HEK293 (cell line): ENCODE measurements around the gene NFXL1.

Source experiments
- AEBP2 ChIP-seq: fragments of 450-650 bp; formaldehyde crosslinking; IDR thresholded peaks from 2 replicates; pipeline ENCODE4 v1.5.1; 2016; ENCODE audit warnings: missing biosample characterization, missing genetic modification characterization, borderline replicate concordance
- ATF2 ChIP-seq: fragments of 450-650 bp; formaldehyde crosslinking; IDR thresholded peaks from 2 replicates; pipeline ENCODE4 v1.5.1; 2016; ENCODE audit warnings: missing biosample characterization, missing genetic modification characterization, low read depth
- CTCF ChIP-seq: fragments of 450-650 bp; formaldehyde crosslinking; IDR thresholded peaks from 2 replicates; pipeline ENCODE4 v1.5.1; 2016; ENCODE audit warnings: missing biosample characterization, missing genetic modification characterization
- GLIS1 ChIP-seq: fragments of 450-650 bp; formaldehyde crosslinking; IDR thresholded peaks from 2 replicates; pipeline ENCODE4 v1.5.1; 2016; ENCODE audit warnings: missing biosample characterization, missing genetic modification characterization
- INSM2 ChIP-seq: fragments of 450-650 bp; formaldehyde crosslinking; IDR thresholded peaks from 2 replicates; pipeline ENCODE4 v1.5.1; 2016; ENCODE audit warnings: missing biosample characterization, missing genetic modification characterization
- MYNN ChIP-seq: fragments of 450-650 bp; formaldehyde crosslinking; IDR thresholded peaks from 2 replicates; pipeline ENCODE4 v1.5.1; 2016; ENCODE audit warnings: missing biosample characterization, missing genetic modification characterization, borderline replicate concordance
- PATZ1 ChIP-seq: fragments of 450-650 bp; formaldehyde crosslinking; IDR thresholded peaks from 2 replicates; pipeline ENCODE4 v1.5.1; 2016; ENCODE audit warnings: missing biosample characterization, missing genetic modification characterization
- PRDM1 ChIP-seq: fragments of 450-650 bp; formaldehyde crosslinking; IDR thresholded peaks from 2 replicates; pipeline ENCODE4; 2016; ENCODE audit warnings: missing biosample characterization, missing genetic modification characterization
- PRDM4 ChIP-seq: fragments of 450-650 bp; formaldehyde crosslinking; IDR thresholded peaks from 2 replicates; pipeline ENCODE4 v1.5.1; 2017; ENCODE audit warnings: missing biosample characterization, missing genetic modification characterization
- SCRT1 ChIP-seq: fragments of 450-650 bp; formaldehyde crosslinking; IDR thresholded peaks from 2 replicates; pipeline ENCODE4 v1.5.1; 2016; ENCODE audit warnings: missing biosample characterization, missing genetic modification characterization, borderline replicate concordance
- SETDB1 ChIP-seq: IDR thresholded peaks from one replicate; pipeline ENCODE4 v1.6.1; 2017; ENCODE audit warnings: mild to moderate bottlenecking, low read length, moderate library complexity, mixed read lengths; ENCODE audit not compliant: insufficient read length
- ZBTB17 ChIP-seq: fragments of 450-650 bp; formaldehyde crosslinking; IDR thresholded peaks from 2 replicates; pipeline ENCODE4 v1.5.1; 2016; ENCODE audit warnings: missing biosample characterization, missing genetic modification characterization
- ZNF175 ChIP-seq: fragments of 450-650 bp; formaldehyde crosslinking; IDR thresholded peaks from 2 replicates; pipeline ENCODE4 v1.5.1; 2016; ENCODE audit warnings: missing biosample characterization, missing genetic modification characterization
- ZNF202 ChIP-seq: fragments of 450-650 bp; formaldehyde crosslinking; IDR thresholded peaks from 2 replicates; pipeline ENCODE4 v1.5.1; 2016; ENCODE audit warnings: missing biosample characterization, missing genetic modification characterization, borderline replicate concordance
- ZNF23 ChIP-seq: fragments of 450-650 bp; formaldehyde crosslinking; IDR thresholded peaks from 2 replicates; pipeline ENCODE4 v1.5.1; 2016; ENCODE audit warnings: missing biosample characterization, missing genetic modification characterization, borderline replicate concordance
- ZNF239 ChIP-seq: fragments of 450-650 bp; formaldehyde crosslinking; IDR thresholded peaks from 2 replicates; pipeline ENCODE4 v1.5.1; 2016; ENCODE audit warnings: missing biosample characterization, missing genetic modification characterization
- ZNF362 ChIP-seq: fragments of 450-650 bp; formaldehyde crosslinking; IDR thresholded peaks from 2 replicates; pipeline ENCODE4 v1.5.1; 2016; ENCODE audit warnings: missing biosample characterization, missing genetic modification characterization
- ZNF426 ChIP-seq: fragments of 450-650 bp; formaldehyde crosslinking; IDR thresholded peaks from 2 replicates; pipeline ENCODE4 v1.5.1; 2017; ENCODE audit warnings: missing biosample characterization, missing genetic modification characterization, mild to moderate bottlenecking, inconsistent platforms, moderate library complexity
- ZNF544 ChIP-seq: fragments of 450-650 bp; formaldehyde crosslinking; IDR thresholded peaks from 2 replicates; pipeline ENCODE4 v1.5.0; 2017; ENCODE audit warnings: missing biosample characterization, missing genetic modification characterization
- ZNF571 ChIP-seq: fragments of 450-650 bp; formaldehyde crosslinking; IDR thresholded peaks from 2 replicates; pipeline ENCODE4 v1.5.0; 2017; ENCODE audit warnings: missing biosample characterization, missing genetic modification characterization
- ZNF624 ChIP-seq: fragments of 450-650 bp; formaldehyde crosslinking; IDR thresholded peaks from 2 replicates; pipeline ENCODE4 v1.5.1; 2017; ENCODE audit warnings: missing biosample characterization, missing genetic modification characterization
- ZNF654 ChIP-seq: fragments of 450-650 bp; formaldehyde crosslinking; IDR thresholded peaks from 2 replicates; pipeline ENCODE4 v1.5.1; 2016; ENCODE audit warnings: low read depth, missing biosample characterization, missing genetic modification characterization
- ZNF670 ChIP-seq: fragments of 450-650 bp; formaldehyde crosslinking; IDR thresholded peaks from 2 replicates; pipeline ENCODE4 v1.5.1; 2016; ENCODE audit warnings: missing biosample characterization, missing genetic modification characterization, low read depth
- ZNF776 ChIP-seq: fragments of 450-650 bp; formaldehyde crosslinking; IDR thresholded peaks from 2 replicates; pipeline ENCODE4 v1.5.0; 2017; ENCODE audit warnings: missing biosample characterization, missing genetic modification characterization, borderline replicate concordance
- ZNF777 ChIP-seq: fragments of 450-650 bp; formaldehyde crosslinking; IDR thresholded peaks from 2 replicates; pipeline ENCODE4 v1.5.1; 2017; ENCODE audit warnings: missing biosample characterization, missing genetic modification characterization, borderline replicate concordance
- ZNF785 ChIP-seq: fragments of 450-650 bp; formaldehyde crosslinking; IDR thresholded peaks from 2 replicates; pipeline ENCODE4 v1.5.1; 2016; ENCODE audit warnings: missing biosample characterization, missing genetic modification characterization
- ZNF792 ChIP-seq: fragments of 450-650 bp; formaldehyde crosslinking; IDR thresholded peaks from 2 replicates; pipeline ENCODE4 v1.5.1; 2016; ENCODE audit warnings: missing biosample characterization, missing genetic modification characterization
- ZXDB ChIP-seq: fragments of 450-650 bp; formaldehyde crosslinking; IDR thresholded peaks from 2 replicates; pipeline ENCODE4 v1.5.1; 2016; ENCODE audit warnings: missing biosample characterization, missing genetic modification characterization

Gene NFXL1

GRCh38 chr4:47914220-47914925 lies at the start of gene NFXL1 (continued):
- TF ChIP-seq ZNF362 (tag by site-specific recombination): no peak
- TF ChIP-seq AEBP2 (tag by site-specific recombination): no peak
- no peak for TF ChIP-seq ATF2
- TF ChIP-seq ZNF202 (tag by site-specific recombination): no peak
- no peak for TF ChIP-seq ZNF175 (tag by site-specific recombination)
- TF ChIP-seq PRDM1: no peak
- 0 out of 2 replicates have a peak, but pooled peaks have one; percentile 19 for TF ChIP-seq ZNF777 (tag by site-specific recombination)
- TF ChIP-seq CTCF: no peak
- no peak for TF ChIP-seq ZNF544 (tag by site-specific recombination)
- TF ChIP-seq ZNF624 (tag by site-specific recombination): no peak
- TF ChIP-seq SCRT1 (tag by site-specific recombination): no peak
- no peak for TF ChIP-seq ZNF670
- TF ChIP-seq MYNN (tag by site-specific recombination): no peak
- TF ChIP-seq ZNF426 (tag by site-specific recombination): no peak
- peak; percentile 75 for TF ChIP-seq PRDM4 (tag by site-specific recombination)
- TF ChIP-seq ZNF792 (tag by site-specific recombination): no peak
- TF ChIP-seq ZBTB17 (tag by site-specific recombination): no peak
- TF ChIP-seq ZNF785 (tag by site-specific recombination): no peak
- TF ChIP-seq ZNF654 (tag by site-specific recombination): no peak
- no peak for TF ChIP-seq SETDB1
- TF ChIP-seq PATZ1: no peak; the same call in 1 of the 2 replicates
- no peak for TF ChIP-seq ZNF776 (tag by site-specific recombination)
- no peak for TF ChIP-seq ZNF23 (tag by site-specific recombination)
- no peak for TF ChIP-seq ZNF239 (tag by site-specific recombination)
- TF ChIP-seq ZNF571 (tag by site-specific recombination): no peak
- TF ChIP-seq ZXDB: peak; percentile 75
- no peak; the same call in none of the 2 replicates for TF ChIP-seq INSM2 (tag by site-specific recombination)
- TF ChIP-seq GLIS1 (tag by site-specific recombination): peak; percentile 85
